Panc1 (cell line): ENCODE data around the gene KRTAP4-6. TPM values are rescaled to one million over a fixed set of nuclear protein-coding genes. Genes with fewer than 3 reads are reported as not detected.

ENCODE experiments used
- ATAC-seq: fragments of 200-7000 bp; cut with Tn5 transposase; 2 replicates; pipeline ENCODE4 v1.9.1; 2020; ENCODE audit warnings: mild to moderate bottlenecking, moderate library complexity
- BruUV-seq: library from RNA; stranded (reverse); fragments of 400-500 nt; replicated peaks from 2 replicates; lab custom pipeline; 2021; lab: Mats Ljungman, UMichigan
- CTCF ChIA-PET: fragments of 300-600 bp; sonication (Branson Sonifier 250); formaldehyde crosslinking; loops from one replicate; lab custom pipeline; 2022; ENCODE audit warnings: antibody characterized with exemption; lab: Charles Lee
- POLR2A ChIA-PET: fragments of 300-600 bp; sonication (Branson Sonifier 250); formaldehyde crosslinking; loops from one replicate; lab custom pipeline; 2022; ENCODE audit warnings: antibody characterized with exemption; lab: Charles Lee
- DNase-seq: peaks from one replicate; pipeline ENCODE4 v3.0.0-alpha.2; 2010; ENCODE audit warnings: low read depth, low spot score
- H3K27ac ChIP-seq: 2 replicates; pipeline ENCODE4 v1.5.1; 2011; ENCODE audit warnings: mild to moderate bottlenecking, low read length, inconsistent platforms
- H3K27me3 ChIP-seq: fragments of 200-500 bp; sonication (Bioruptor generic); 2 replicates; pipeline ENCODE4 v1.6.0; 2014; ENCODE audit warnings: low read length, inconsistent platforms; ENCODE audit not compliant: control insufficient read depth, insufficient read depth
- H3K36me3 ChIP-seq: fragments of 200-500 bp; sonication (Bioruptor generic); 2 replicates; pipeline ENCODE4 v1.5.1; 2014; ENCODE audit warnings: inconsistent platforms, mild to moderate bottlenecking, low read length, moderate library complexity; ENCODE audit not compliant: control insufficient read depth, insufficient read depth
- H3K4me1 ChIP-seq: 2 replicates; pipeline ENCODE4 v1.5.1; 2011; ENCODE audit warnings: inconsistent platforms, mild to moderate bottlenecking, low read length, moderate library complexity; ENCODE audit not compliant: control insufficient read depth, insufficient read depth
- H3K4me3 ChIP-seq, 2 experiments: 2 replicates each; pipeline ENCODE4 v1.5.1; 2011 to 2012; ENCODE audit warnings: low read depth in 2 of 2, low read length in 2 of 2, mild to moderate bottlenecking in 2 of 2, inconsistent platforms in 1 of 2, moderate library complexity in 1 of 2
- H3K9me3 ChIP-seq: fragments of 200-500 bp; sonication (Bioruptor generic); 2 replicates; pipeline ENCODE4 v1.5.1; 2014; ENCODE audit warnings: low read depth, mild to moderate bottlenecking, inconsistent platforms, low read length, moderate library complexity; ENCODE audit not compliant: control insufficient read depth, insufficient read depth
- POLR2AphosphoS5 ChIP-seq: IDR thresholded peaks from 2 replicates; pipeline ENCODE4 v1.6.1; 2012; ENCODE audit warnings: mild to moderate bottlenecking, low read depth, low read length, moderate library complexity
- SIN3A ChIP-seq: IDR thresholded peaks from 2 replicates; pipeline ENCODE4 v1.6.1; 2012; ENCODE audit warnings: low read depth, mild to moderate bottlenecking, low read length, moderate library complexity, borderline replicate concordance; ENCODE audit not compliant: insufficient read depth
- TCF7L2 ChIP-seq: IDR thresholded peaks from 2 replicates; pipeline ENCODE4 v1.6.1; 2011; ENCODE audit warnings: mild to moderate bottlenecking, low read depth, low read length, inconsistent platforms
- in situ Hi-C: cut with HindIII; loops from 2 replicates; pipeline ENCODE4 v1.10.0; 2016; ENCODE audit warnings: low sequenced_read_pairs, low pct_unique_long_range_greater_than_20kb
- intact Hi-C: fragments of 100-400 bp; cut with micrococcal nuclease; formaldehyde crosslinking; loops from one replicate; pipeline ENCODE4 v1.10.0; 2022; ENCODE audit not compliant: unreplicated experiment
- total RNA-seq: library from RNA; stranded (reverse); gene quantifications from one replicate; pipeline ENCODE4 v1.2.1, GENCODE V29; 2021; ENCODE audit not compliant: unreplicated experiment
- TF ChIP-seq, protein P1 (sequence below), 2 experiments: IDR thresholded peaks; 2 replicates each; pipeline ENCODE4 v1.6.1; 2011 to 2012; ENCODE audit warnings: low read depth in 2 of 2, control low read depth in 1 of 2, low read length in 1 of 2, mild to moderate bottlenecking in 1 of 2, moderate library complexity in 1 of 2; ENCODE audit not compliant: insufficient read depth in 1 of 2
- TF ChIP-seq, protein P2 (sequence below): fragments of 450-650 bp; IDR thresholded peaks from 2 replicates; pipeline ENCODE4 v1.5.1; 2017; ENCODE audit warnings: mild to moderate bottlenecking

KRTAP4-6 gene
- total RNA-seq, 1 experiment from 2014 or later: not detected

- POLR2A ChIA-PET: no interaction called here
- peaks cover 3% of the 10 kb centered on the region; the same call in 1 of the 2 replicates for H3K27me3 ChIP-seq
- in situ Hi-C loops (no loop called here), intact Hi-C loops (no loop called here)
- CTCF ChIA-PET: no interaction called here
- no peaks in the 10 kb centered on the region for H3K4me1 ChIP-seq
- BruUV-seq: no TSS peak
- H3K4me3 ChIP-seq: no peak within 1 kb of the TSS
- no peaks in the 10 kb centered on the region for H3K36me3 ChIP-seq
- no peaks in the 10 kb centered on the region for H3K9me3 ChIP-seq
- TF ChIP-seq POLR2AphosphoS5 (no peak), TCF7L2 (no peak), SIN3A (no peak)
- TF ChIP-seq, protein P1, sequence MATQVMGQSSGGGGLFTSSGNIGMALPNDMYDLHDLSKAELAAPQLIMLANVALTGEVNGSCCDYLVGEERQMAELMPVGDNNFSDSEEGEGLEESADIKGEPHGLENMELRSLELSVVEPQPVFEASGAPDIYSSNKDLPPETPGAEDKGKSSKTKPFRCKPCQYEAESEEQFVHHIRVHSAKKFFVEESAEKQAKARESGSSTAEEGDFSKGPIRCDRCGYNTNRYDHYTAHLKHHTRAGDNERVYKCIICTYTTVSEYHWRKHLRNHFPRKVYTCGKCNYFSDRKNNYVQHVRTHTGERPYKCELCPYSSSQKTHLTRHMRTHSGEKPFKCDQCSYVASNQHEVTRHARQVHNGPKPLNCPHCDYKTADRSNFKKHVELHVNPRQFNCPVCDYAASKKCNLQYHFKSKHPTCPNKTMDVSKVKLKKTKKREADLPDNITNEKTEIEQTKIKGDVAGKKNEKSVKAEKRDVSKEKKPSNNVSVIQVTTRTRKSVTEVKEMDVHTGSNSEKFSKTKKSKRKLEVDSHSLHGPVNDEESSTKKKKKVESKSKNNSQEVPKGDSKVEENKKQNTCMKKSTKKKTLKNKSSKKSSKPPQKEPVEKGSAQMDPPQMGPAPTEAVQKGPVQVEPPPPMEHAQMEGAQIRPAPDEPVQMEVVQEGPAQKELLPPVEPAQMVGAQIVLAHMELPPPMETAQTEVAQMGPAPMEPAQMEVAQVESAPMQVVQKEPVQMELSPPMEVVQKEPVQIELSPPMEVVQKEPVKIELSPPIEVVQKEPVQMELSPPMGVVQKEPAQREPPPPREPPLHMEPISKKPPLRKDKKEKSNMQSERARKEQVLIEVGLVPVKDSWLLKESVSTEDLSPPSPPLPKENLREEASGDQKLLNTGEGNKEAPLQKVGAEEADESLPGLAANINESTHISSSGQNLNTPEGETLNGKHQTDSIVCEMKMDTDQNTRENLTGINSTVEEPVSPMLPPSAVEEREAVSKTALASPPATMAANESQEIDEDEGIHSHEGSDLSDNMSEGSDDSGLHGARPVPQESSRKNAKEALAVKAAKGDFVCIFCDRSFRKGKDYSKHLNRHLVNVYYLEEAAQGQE (IDR thresholded peaks at IDR 0.05; ENCODE audit: insufficient read depth in 1 of 2, low read depth in 2 of 2, low read length in 1 of 2): no peak
- TF ChIP-seq, protein P2, sequence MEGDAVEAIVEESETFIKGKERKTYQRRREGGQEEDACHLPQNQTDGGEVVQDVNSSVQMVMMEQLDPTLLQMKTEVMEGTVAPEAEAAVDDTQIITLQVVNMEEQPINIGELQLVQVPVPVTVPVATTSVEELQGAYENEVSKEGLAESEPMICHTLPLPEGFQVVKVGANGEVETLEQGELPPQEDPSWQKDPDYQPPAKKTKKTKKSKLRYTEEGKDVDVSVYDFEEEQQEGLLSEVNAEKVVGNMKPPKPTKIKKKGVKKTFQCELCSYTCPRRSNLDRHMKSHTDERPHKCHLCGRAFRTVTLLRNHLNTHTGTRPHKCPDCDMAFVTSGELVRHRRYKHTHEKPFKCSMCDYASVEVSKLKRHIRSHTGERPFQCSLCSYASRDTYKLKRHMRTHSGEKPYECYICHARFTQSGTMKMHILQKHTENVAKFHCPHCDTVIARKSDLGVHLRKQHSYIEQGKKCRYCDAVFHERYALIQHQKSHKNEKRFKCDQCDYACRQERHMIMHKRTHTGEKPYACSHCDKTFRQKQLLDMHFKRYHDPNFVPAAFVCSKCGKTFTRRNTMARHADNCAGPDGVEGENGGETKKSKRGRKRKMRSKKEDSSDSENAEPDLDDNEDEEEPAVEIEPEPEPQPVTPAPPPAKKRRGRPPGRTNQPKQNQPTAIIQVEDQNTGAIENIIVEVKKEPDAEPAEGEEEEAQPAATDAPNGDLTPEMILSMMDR: no peak
- DNase-seq (no peak), ATAC-seq (no peak)
- H3K27ac ChIP-seq: no peak within 1 kb of the TSS
Observed at GRCh38 chr17:41168121-41168520, 27.8 kb upstream of the KRTAP4-6 start, which contains the start of gene KRTAP4-3. TSS of gene KRTAP4-3 (minus strand) at chr17:41168221. CDS start at chr17:41168172, 49 bp downstream.

- BruUV-seq: no TSS peak
- Histone ChIP-seq H3K36me3 (no peaks in the 10 kb centered on the region), H3K27ac (no peak overlapping the region), H3K4me3 (no peak overlapping the region), H3K27me3 (peaks cover 6% of the 10 kb centered on the region; the same call in 1 of the 2 replicates), H3K4me1 (no peaks in the 10 kb centered on the region), H3K9me3 (no peaks in the 10 kb centered on the region)
- TF ChIP-seq POLR2AphosphoS5 (no peak), SIN3A (no peak), TCF7L2 (no peak)
- TF ChIP-seq, protein P1 (IDR thresholded peaks at IDR 0.05; ENCODE audit: insufficient read depth in 1 of 2, low read depth in 2 of 2, low read length in 1 of 2): no peak
- TF ChIP-seq, protein P2: no peak
- intact Hi-C loops (no loop called here), in situ Hi-C loops (no loop called here)
- no peak for ATAC-seq
- POLR2A ChIA-PET: no interaction called here
- DNase-seq: no peak
- CTCF ChIA-PET: no interaction called here
Observed at GRCh38 chr17:41167561-41167960, 27.2 kb upstream of the KRTAP4-6 start.
